Aorta (tissue), 5 donors: ENCODE measurements around the gene LIMS2. TPM values are rescaled to one million over a fixed set of nuclear protein-coding genes. Genes with fewer than 3 reads are reported as not detected.
A peak's percentile ranks its signal among the peaks of the same experiment; 100 is the strongest.

Source experiments
- ATAC-seq: fragments of 200-7000 bp; cut with Tn5 transposase; one replicate; pipeline ENCODE4 v1.9.1; 2022; ENCODE audit warnings: moderate library complexity; ENCODE audit not compliant: low FRiP score
- DNase-seq, 2 donors: peaks; one replicate each; pipeline ENCODE4 v3.0.0-alpha.2; 2020
- H3K27ac ChIP-seq, 2 donors: one replicate each; pipeline ENCODE4 v1.5.1; 2013; ENCODE audit warnings: low read length in 2 of 2, mild to moderate bottlenecking in 2 of 2, moderate library complexity in 2 of 2, control low read depth in 1 of 2, inconsistent platforms in 1 of 2, low read depth in 1 of 2
- H3K27me3 ChIP-seq, 2 donors: one replicate each; pipeline ENCODE4 v1.6.1; 2013; ENCODE audit warnings: control low read depth in 1 of 2, low read length in 1 of 2, mild to moderate bottlenecking in 1 of 2, moderate library complexity in 1 of 2; ENCODE audit not compliant: insufficient read depth in 2 of 2, control insufficient read depth in 1 of 2
- H3K36me3 ChIP-seq, 2 donors: one replicate each; pipeline ENCODE4 v1.6.1; 2013; ENCODE audit warnings: control low read depth in 1 of 2, low read length in 1 of 2, mild to moderate bottlenecking in 1 of 2; ENCODE audit not compliant: insufficient read depth in 2 of 2, control insufficient read depth in 1 of 2
- H3K4me1 ChIP-seq, 2 donors: one replicate each; pipeline ENCODE4 v1.6.1; 2013; ENCODE audit warnings: low read length in 2 of 2, control low read depth in 1 of 2, mild to moderate bottlenecking in 1 of 2, moderate library complexity in 1 of 2; ENCODE audit not compliant: insufficient read depth in 2 of 2, control insufficient read depth in 1 of 2
- H3K4me3 ChIP-seq, 2 donors: one replicate each; pipeline ENCODE4 v1.5.1; 2013; ENCODE audit warnings: low read length in 2 of 2, control low read depth in 1 of 2, mild to moderate bottlenecking in 1 of 2
- H3K9me3 ChIP-seq: one replicate; pipeline ENCODE4 v1.6.1; 2013; ENCODE audit warnings: mild to moderate bottlenecking, low read length; ENCODE audit not compliant: control insufficient read depth
- WGBS, 2 donors: extraction: QIAGEN DNeasy Blood & Tissue Kit; methylation state at CpG; one replicate each; pipeline ENCODE4 v1.1.7; 2013; 5-methylcytosine and 5-hydroxymethylcytosine counted together
- intact Hi-C, 2 donors: fragments of 100-400 bp; cut with DNase I; formaldehyde crosslinking; loops; one replicate each; pipeline versions ENCODE4 v1.14.2 to v1.15.0; 2022
- polyA plus RNA-seq, 2 donors: library from polyadenylated mRNA; stranded (reverse); fragments of 200-250 nt; gene quantifications; one replicate each; pipeline ENCODE4 v1.2.3, GENCODE V29; 2013
- total RNA-seq, 2 donors: library from RNA; stranded (reverse); fragmentation: NEBNext Ultra II Directional; extraction: Animal tissue kit (Norgen Biotek cat#: 25700); gene quantifications; one replicate each; pipeline ENCODE4 v1.2.1, GENCODE V29; 2021
- donor health status: healthy with polysubstance abuse.
- donor health status: Bipolar disorder and iron deficiency.
- donor health status: DM: no; HTN: no; CAD: no.
- donor health status: DM: no; HTN: no; CAD: no.
- donor health status: DM: yes; HTN: yes; CAD: no.

LIMS2 gene
- total and polyA plus RNA-seq, 4 donors: 188 to 2,193 (median 218) TPM

- Histone ChIP-seq H3K36me3 (peaks cover 0 to 2% of the 10 kb centered on the region in 2 donors), H3K27me3 (no peaks in the 10 kb centered on the region), H3K4me1 (no peaks in the 10 kb centered on the region), H3K4me3 (no peak overlapping the region), H3K9me3 (no peaks in the 10 kb centered on the region), H3K27ac (peak overlapping the region in 1 of 2 donors; percentile 53)
- 78 to 79% methylated on average over 20 of the region's 20 CpGs for WGBS, 2 donors
- intact Hi-C loops: no loop called here
- ATAC-seq: no peak
- DNase-seq: peak; percentile 35 to 61
Observed at GRCh38 chr2:127658641-127659407, 16.5 kb downstream of the LIMS2 start.

- 77 to 79% methylated on average over 6 of the region's 6 CpGs for WGBS, 2 donors
- DNase-seq (peak in 1 of 2 donors; percentile 44), ATAC-seq (no peak)
- no peaks in the 10 kb centered on the region for H3K27me3 ChIP-seq
- no peak overlapping the region for H3K4me3 ChIP-seq
- H3K27ac ChIP-seq: no peak overlapping the region
- H3K4me1 ChIP-seq: no peaks in the 10 kb centered on the region
- no peaks in the 10 kb centered on the region for H3K9me3 ChIP-seq
- peaks cover 0 to 2% of the 10 kb centered on the region in 2 donors for H3K36me3 ChIP-seq
- intact Hi-C loops: no loop called here
Observed at GRCh38 chr2:127658146-127658545, 17.2 kb downstream of the LIMS2 start.

DNA sequence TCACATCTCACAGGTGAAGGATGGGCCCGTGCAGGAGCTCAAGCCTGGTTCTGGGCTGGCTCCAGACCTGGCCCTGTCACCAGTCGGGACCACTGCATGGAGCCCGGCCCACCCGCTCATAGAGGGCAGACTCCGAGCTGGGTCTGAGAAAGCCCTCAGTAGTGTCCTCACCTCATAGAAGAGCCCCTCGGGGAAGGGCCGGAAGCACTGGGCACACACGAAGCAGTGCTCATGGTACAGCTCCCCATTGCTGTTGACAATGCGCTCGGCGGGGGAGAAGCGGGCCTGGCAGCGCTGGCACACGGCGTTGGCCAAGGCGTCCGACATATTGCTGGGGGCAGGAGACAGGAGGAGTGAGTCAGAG, 18.1 kb downstream of the LIMS2 start:
- intact Hi-C loops: no loop called here
- Histone ChIP-seq H3K27me3 (no peaks in the 10 kb centered on the region), H3K4me1 (no peaks in the 10 kb centered on the region), H3K36me3 (peaks cover 0 to 2% of the 10 kb centered on the region in 2 donors), H3K9me3 (no peaks in the 10 kb centered on the region), H3K4me3 (no peak overlapping the region), H3K27ac (no peak overlapping the region)
- WGBS, 2 donors: 85 to 90% methylated on average over 17 of the region's 17 CpGs
- DNase-seq: peak; percentile 37 to 63
- no peak for ATAC-seq

- H3K36me3 ChIP-seq: peaks cover 0 to 2% of the 10 kb centered on the region in 2 donors
- WGBS, 2 donors: 90% methylated on average over 15 of the region's 15 CpGs
- no peaks in the 10 kb centered on the region for H3K9me3 ChIP-seq
- ATAC-seq (no peak), DNase-seq (peak in 1 of 2 donors; percentile 30)
- H3K27ac ChIP-seq: no peak overlapping the region
- no peaks in the 10 kb centered on the region for H3K4me1 ChIP-seq
- intact Hi-C loops: no loop called here
- no peaks in the 10 kb centered on the region for H3K27me3 ChIP-seq
- no peak overlapping the region for H3K4me3 ChIP-seq
Observed at GRCh38 chr2:127656569-127657231, 18.6 kb downstream of the LIMS2 start.

DNA sequence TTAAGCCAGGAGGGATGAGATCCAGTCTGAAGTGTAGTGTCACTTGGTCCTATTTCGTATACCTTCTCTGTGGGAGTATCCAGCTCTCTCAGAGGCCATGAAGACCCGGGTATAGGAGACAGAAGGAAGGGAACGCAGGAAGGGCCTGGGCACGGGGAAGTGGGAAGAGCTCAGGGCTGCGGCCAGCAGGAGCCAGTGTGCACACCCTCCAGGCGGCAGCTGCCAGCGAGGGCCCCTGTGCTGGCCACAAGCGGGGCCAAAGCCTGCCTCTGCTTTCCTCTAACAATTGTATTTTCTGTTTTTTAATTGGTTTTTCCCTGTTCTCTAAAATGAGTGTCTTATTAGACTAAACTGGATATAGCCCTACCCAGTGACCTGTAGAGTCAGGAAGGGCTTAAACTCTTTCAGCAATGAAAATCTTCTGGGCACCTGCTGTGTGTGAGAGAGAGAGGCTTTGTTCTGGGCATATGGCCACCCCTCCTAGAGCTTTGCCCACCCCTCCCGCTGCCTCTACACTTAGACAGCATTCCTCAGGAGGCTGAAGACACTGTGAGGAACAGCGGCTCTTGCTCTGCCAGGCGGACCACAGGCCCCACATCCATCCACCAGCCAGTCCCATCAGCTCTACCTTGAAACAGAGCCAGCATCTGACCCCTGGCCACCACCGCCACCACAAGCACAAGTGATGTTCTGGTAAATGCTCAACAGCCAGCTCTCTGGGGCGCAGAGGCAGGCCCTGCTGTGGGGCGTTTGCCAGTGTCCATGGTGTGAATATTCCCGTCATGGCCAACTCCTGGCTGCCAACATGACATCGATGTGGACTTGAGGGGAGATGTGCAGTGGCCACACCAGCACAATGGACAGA, 19.9 kb downstream of the LIMS2 start:
- ATAC-seq (no peak), DNase-seq (peak in 1 of 2 donors; percentile 38)
- Histone ChIP-seq H3K36me3 (peaks cover 0 to 5% of the 10 kb centered on the region in 2 donors), H3K9me3 (no peaks in the 10 kb centered on the region), H3K27ac (no peak overlapping the region), H3K4me3 (no peak overlapping the region), H3K4me1 (no peaks in the 10 kb centered on the region), H3K27me3 (no peaks in the 10 kb centered on the region)
- WGBS, 2 donors: 75 to 78% methylated on average over 16 of the region's 16 CpGs
- intact Hi-C loops: no loop called here

DNA sequence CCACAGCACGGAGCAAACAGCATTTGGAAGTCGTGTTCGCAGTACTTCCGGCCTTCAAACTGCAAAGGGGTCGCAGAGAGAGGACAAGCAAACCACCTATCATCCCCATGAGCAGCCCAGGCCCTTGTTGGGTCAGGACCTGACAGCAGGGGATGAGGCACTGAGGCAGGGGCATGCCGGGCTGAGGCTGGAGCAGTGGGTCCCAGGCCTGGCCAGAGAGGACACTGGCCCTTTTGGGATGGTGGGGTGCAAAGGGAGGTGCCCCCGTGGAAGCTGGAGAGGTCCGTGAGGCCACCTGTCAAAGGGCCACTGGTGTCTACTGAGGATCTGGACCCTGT, 20.5 kb downstream of the LIMS2 start:
- H3K36me3 ChIP-seq: peaks cover 0 to 5% of the 10 kb centered on the region in 2 donors
- H3K27ac ChIP-seq: no peak overlapping the region
- DNase-seq (peak in 1 of 2 donors; percentile 27), ATAC-seq (no peak)
- H3K27me3 ChIP-seq: no peaks in the 10 kb centered on the region
- WGBS, 2 donors: 85 to 90% methylated on average over 8 of the region's 8 CpGs
- intact Hi-C loops: loop anchor here in 1 of 2 donors (5.0 kb wide), 2 partner anchors 42 to 138 kb away; no protein-coding TSS in a partner anchor
- no peaks in the 10 kb centered on the region for H3K4me1 ChIP-seq
- no peaks in the 10 kb centered on the region for H3K9me3 ChIP-seq
- no peak overlapping the region for H3K4me3 ChIP-seq

DNA sequence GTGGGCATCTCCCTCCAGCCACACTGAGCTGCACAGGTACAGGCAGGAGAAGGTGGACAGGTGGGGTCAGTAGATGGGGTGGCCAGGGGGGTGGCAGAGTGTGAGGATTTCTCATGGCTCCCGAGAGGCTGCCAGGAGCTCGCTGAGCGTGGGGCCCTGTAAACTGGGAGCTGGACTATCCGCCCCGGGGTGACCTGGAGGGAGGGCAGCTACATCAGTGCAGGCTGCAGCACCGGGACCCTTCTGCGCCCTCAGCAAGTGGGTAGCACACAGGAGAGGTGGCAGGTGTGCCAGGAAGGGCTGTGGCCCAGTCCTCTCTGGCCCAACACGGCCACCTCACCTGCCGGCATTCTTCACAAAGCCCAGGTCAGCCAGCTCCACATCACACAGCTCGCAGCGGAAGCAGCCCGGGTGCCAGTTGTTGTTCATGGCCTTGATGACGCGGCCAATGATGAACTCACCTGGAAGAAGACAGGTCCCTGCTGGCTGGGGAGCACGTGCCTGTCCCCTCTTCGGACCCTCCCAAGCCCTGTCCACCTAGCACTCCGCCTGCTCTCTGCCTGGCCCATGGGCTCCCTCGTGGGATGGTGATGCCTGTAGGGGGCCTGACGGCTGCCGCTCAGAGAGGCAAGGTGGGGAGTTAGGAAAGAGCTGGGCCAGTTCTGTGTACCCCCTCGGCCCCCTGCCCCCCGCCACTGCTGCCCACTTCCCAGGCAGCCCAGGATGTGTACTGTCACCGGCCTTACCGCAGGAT, 21.1 kb downstream of the LIMS2 start:
- Histone ChIP-seq H3K9me3 (no peaks in the 10 kb centered on the region), H3K36me3 (peaks cover 0 to 5% of the 10 kb centered on the region in 2 donors), H3K4me1 (no peaks in the 10 kb centered on the region), H3K27ac (no peak overlapping the region), H3K4me3 (no peak overlapping the region), H3K27me3 (no peaks in the 10 kb centered on the region)
- 90% methylated on average over 24 of the region's 24 CpGs for WGBS, 2 donors
- peak in 1 of 2 donors; percentile 31 for DNase-seq
- intact Hi-C loops: loop anchor here in 1 of 2 donors (5.0 kb wide), 2 partner anchors 43 to 137 kb away; no protein-coding TSS in a partner anchor
- ATAC-seq: no peak
